ENCODE data around the gene IST1.

The IST1 gene

GRCh38 chr16:71965223-71965622, 69.9 kb downstream of the IST1 start:
- no peak for DNase-seq (ENCODE audit: low read depth)

- no peak for DNase-seq (ENCODE audit: low read depth)
These were observed 71.6 kb downstream of the IST1 start for GRCh38 chr16:71966932-71967331.

- DNase-seq (ENCODE audit: low read depth): no peak
These were observed 74.0 kb downstream of the IST1 start for GRCh38 chr16:71969353-71969752.

GRCh38 chr16:71971571-71971970, 76.2 kb downstream of the IST1 start:
- DNase-seq (ENCODE audit: low read depth): no peak

- DNase-seq (ENCODE audit: low read depth): no peak
These were observed 77.0 kb downstream of the IST1 start for GRCh38 chr16:71972356-71972755.

- no peak for DNase-seq (ENCODE audit: low read depth)
These were observed 77.7 kb downstream of the IST1 start for GRCh38 chr16:71973001-71973400.

GRCh38 chr16:71974068-71974818, 78.9 kb downstream of the IST1 start:
- no peak for DNase-seq (ENCODE audit: low read depth)

All from CMK (cell line).